ENCODE measurements around the gene CAPRIN2.
A peak's percentile ranks its signal among the peaks of the same experiment; 100 is the strongest.

The CAPRIN2 gene

GRCh38 chr12:30696103-30696408 is 58.7 kb downstream of the CAPRIN2 start:
- peak overlapping the region; percentile 92 for H3K4me3 ChIP-seq (ENCODE audit: low read depth, low read length)
- TF ChIP-seq CTCF (IDR thresholded peaks at IDR 0.05; ENCODE audit: borderline replicate concordance, insufficient read depth, low read depth, low read length): no peak

- H3K4me3 ChIP-seq (ENCODE audit: low read depth, low read length): peak within 1 kb of the TSS; percentile 92
- TF ChIP-seq CTCF (IDR thresholded peaks at IDR 0.05; ENCODE audit: borderline replicate concordance, insufficient read depth, low read depth, low read length): peak; percentile 56
Measured at GRCh38 chr12:30695199-30696102, 59.3 kb downstream of the CAPRIN2 start, which contains the start of gene IPO8. Gene IPO8 (minus strand): TSS chr12:30695869. CDS start chr12:30695647, 222 bp downstream.

DNA sequence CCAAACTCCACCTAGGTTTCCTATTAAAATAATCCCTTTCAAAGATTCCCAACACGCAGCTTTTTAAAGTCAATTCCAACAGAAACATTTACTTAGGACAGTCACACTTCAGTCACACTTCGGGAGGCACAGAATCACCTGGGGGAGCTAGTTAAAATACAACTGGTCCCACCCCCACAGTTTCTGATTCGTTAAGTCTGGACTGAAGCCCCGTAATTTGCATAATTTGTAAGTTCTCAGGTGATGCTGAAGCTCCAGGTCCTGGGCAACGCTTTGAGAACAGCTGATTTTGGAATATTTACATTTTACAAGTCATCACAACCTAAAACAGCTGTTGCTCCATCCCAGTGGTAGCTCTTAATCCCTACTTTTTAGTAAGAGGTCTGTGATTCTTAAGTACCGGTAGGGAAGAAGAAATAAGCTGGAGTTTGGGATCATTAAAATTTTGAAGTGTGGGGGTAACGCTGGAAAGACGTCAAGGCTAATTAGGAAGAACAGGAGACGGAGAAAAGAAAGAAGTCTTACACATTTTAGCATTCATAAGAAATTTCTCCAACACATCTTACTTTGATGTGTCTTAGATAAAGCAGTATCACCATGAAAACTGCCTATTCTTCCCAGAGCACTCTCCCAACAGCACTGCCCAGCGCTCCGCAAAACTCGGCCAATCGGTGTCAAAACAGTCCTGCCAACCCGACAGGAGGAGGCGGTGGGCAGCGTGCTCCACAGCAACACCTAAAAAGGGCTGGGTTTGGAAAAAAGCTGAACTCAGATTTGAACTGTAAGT is 60.1 kb downstream of the CAPRIN2 start:
- H3K4me3 ChIP-seq (ENCODE audit: low read depth, low read length): peak overlapping the region; percentile 92
- no peak for TF ChIP-seq CTCF (IDR thresholded peaks at IDR 0.05; ENCODE audit: borderline replicate concordance, insufficient read depth, low read depth, low read length)

DNA sequence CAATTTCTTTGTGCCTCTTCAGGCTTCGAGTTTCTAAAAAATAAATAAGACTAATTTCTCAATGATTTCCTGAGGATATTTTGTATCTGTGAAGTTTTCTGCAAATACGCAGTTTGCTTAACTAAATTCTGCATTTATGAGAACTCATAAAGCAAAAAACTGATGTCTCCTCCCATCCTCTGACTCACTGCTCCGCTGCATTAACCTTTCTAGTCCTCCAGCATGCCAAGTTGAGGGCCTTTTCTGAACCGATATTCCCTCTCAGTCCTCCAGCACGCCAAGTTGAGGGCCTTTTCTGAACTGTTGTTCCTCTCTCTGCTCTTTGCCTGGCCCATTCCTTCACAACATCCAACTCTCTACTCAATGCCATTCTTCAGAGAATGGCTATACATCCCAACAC is 62.3 kb downstream of the CAPRIN2 start:
- no peak for TF ChIP-seq CTCF (IDR thresholded peaks at IDR 0.05; ENCODE audit: borderline replicate concordance, insufficient read depth, low read depth, low read length)
- no peak overlapping the region for H3K4me3 ChIP-seq (ENCODE audit: low read depth, low read length)

GRCh38 chr12:30691122-30691879 is 63.5 kb downstream of the CAPRIN2 start:
- TF ChIP-seq CTCF (IDR thresholded peaks at IDR 0.05; ENCODE audit: borderline replicate concordance, insufficient read depth, low read depth, low read length): no peak
- no peak overlapping the region for H3K4me3 ChIP-seq (ENCODE audit: low read depth, low read length)

- no peak overlapping the region for H3K4me3 ChIP-seq (ENCODE audit: low read depth, low read length)
- TF ChIP-seq CTCF (IDR thresholded peaks at IDR 0.05; ENCODE audit: borderline replicate concordance, insufficient read depth, low read depth, low read length): no peak
Measured at GRCh38 chr12:30687265-30687986, 67.3 kb downstream of the CAPRIN2 start.

Measured in GM12875 (cell line).